Mucosa of descending colon (tissue), 3 donors: Measurements from ENCODE around the gene INTS14. TPM values are rescaled to one million over a fixed set of nuclear protein-coding genes. Genes with fewer than 3 reads are reported as not detected.

Experiments
- ATAC-seq: fragments of 200-7000 bp; cut with Tn5 transposase; one replicate; pipeline ENCODE4 v1.9.1; 2020; ENCODE audit warnings: mild to moderate bottlenecking, moderate library complexity
- DNase-seq, 3 donors: peaks; one replicate each; pipeline ENCODE4 v3.0.0-alpha.2; 2020
- H3K36me3 ChIP-seq: fragments of 200-600 bp; one replicate; pipeline ENCODE4 v1.8.0; 2021; ENCODE audit warnings: low read depth, mild to moderate bottlenecking
- H3K4me1 ChIP-seq: fragments of 200-600 bp; one replicate; pipeline ENCODE4 v1.8.0; 2021; ENCODE audit warnings: low read depth, mild to moderate bottlenecking
- H3K4me3 ChIP-seq: fragments of 200-600 bp; one replicate; pipeline ENCODE4 v1.8.0; 2021; ENCODE audit warnings: mild to moderate bottlenecking
- H3K9me3 ChIP-seq: fragments of 200-600 bp; one replicate; pipeline ENCODE4 v1.8.0; 2021; ENCODE audit warnings: mild to moderate bottlenecking
- intact Hi-C, 2 donors: fragments of 100-400 bp; cut with DNase I in 1 of 2; cut with micrococcal nuclease in 1 of 2; formaldehyde crosslinking; loops; one replicate each; pipeline versions ENCODE4 v1.11.0 to v1.11.1; 2022; cut with DNase I, micrococcal nuclease
- total RNA-seq, 3 donors: library from RNA; stranded (reverse); fragmentation: NEBNext Ultra II Directional in 2 of 3; extraction: Animal tissue kit (Norgen Biotek cat#: 25700) in 2 of 3; gene quantifications; one replicate each; pipeline versions ENCODE4 v1.2.1 to v1.2.4, GENCODE V29; 2021 to 2023
- TF ChIP-seq, protein P1 (sequence below): fragments of 200-600 bp; IDR thresholded peaks from one replicate; pipeline ENCODE4 v1.8.0; 2022; ENCODE audit warnings: antibody characterized with exemption, mild to moderate bottlenecking
- donor health status: DM: no; HTN: no; CAD: no; lungs with moderate emphysema.
- donor health status: DM: no; HTN: no; CAD: no.
- donor health status: DM: no; HTN: yes; CAD: no.

Gene INTS14
- total RNA-seq, 3 donors from 2014 or later: 30.1 to 37.5 (median 31.9) TPM

DNA sequence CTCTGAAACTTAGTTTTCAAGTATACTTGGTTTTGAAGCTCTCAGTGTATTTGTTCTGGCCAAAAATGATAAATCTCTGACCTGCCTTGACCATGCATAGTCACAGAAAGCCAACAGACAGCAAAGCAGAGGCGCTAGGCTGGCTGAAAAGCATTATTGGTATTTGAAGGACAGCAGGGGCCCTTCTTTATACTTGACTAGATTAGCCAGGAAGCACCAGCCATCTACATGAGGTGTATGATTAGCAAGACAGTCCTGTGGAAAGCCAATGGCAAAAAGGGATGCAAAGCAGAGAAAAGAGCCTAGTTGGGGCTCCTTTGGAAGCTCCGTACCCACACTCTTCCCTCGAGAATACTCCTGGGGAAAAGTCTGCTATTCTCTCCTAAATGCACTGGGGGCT is 18.6 kb upstream of the INTS14 start:
- Histone ChIP-seq H3K4me1 (peaks cover 11% of the 10 kb centered on the region), H3K36me3 (no peaks in the 10 kb centered on the region), H3K9me3 (no peaks in the 10 kb centered on the region), H3K4me3 (no peak overlapping the region)
- intact Hi-C loops: no loop called here
- DNase-seq: no peak
- no peak for ATAC-seq
- TF ChIP-seq, protein P1, sequence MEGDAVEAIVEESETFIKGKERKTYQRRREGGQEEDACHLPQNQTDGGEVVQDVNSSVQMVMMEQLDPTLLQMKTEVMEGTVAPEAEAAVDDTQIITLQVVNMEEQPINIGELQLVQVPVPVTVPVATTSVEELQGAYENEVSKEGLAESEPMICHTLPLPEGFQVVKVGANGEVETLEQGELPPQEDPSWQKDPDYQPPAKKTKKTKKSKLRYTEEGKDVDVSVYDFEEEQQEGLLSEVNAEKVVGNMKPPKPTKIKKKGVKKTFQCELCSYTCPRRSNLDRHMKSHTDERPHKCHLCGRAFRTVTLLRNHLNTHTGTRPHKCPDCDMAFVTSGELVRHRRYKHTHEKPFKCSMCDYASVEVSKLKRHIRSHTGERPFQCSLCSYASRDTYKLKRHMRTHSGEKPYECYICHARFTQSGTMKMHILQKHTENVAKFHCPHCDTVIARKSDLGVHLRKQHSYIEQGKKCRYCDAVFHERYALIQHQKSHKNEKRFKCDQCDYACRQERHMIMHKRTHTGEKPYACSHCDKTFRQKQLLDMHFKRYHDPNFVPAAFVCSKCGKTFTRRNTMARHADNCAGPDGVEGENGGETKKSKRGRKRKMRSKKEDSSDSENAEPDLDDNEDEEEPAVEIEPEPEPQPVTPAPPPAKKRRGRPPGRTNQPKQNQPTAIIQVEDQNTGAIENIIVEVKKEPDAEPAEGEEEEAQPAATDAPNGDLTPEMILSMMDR: no peak

DNA sequence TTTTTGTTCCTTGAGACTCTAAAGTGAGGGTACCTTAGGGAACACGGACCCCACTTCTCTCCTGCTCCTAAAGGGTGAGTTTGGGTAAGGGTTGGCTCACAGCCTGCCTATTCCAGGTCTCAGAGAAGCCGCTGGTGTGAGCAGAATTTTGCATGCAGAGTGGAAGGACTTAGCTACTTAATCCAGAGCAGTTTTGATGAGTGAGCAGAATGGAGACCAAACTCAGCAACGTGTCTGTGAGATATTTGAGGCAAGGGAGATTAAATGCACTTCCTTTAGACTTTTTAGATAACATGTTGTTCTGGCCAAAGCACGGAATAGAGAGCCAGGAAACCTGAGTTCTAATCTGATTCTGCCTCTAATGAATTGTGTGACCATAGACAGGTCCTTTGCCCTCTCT is 15.9 kb upstream of the INTS14 start:
- intact Hi-C loops: no loop called here
- DNase-seq: no peak
- TF ChIP-seq, protein P1: no peak
- no peak for ATAC-seq
- Histone ChIP-seq H3K4me3 (no peak overlapping the region), H3K4me1 (peaks cover 11% of the 10 kb centered on the region), H3K36me3 (no peaks in the 10 kb centered on the region), H3K9me3 (no peaks in the 10 kb centered on the region)

DNA sequence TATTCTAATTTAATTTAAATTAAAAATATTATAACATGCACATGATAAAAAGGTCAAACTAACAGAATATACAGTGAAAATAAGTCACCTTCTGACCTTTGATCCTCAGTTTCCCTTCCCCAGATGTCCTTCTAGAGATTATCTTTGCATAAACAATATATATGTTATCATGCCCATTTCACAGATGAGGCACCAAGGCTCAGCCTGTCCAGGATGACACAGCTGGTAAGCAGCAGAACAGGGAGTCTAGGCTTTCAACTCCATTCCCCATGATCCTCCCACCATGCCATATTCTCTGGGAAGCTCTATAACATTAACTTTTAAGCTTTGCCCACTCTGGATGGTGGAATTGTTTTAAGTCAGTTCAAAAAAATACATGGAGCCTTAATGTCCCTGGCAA is 12.2 kb upstream of the INTS14 start:
- intact Hi-C loops: no loop called here
- no peaks in the 10 kb centered on the region for H3K9me3 ChIP-seq
- H3K4me1 ChIP-seq: no peaks in the 10 kb centered on the region
- no peak for ATAC-seq
- no peak overlapping the region for H3K4me3 ChIP-seq
- DNase-seq: no peak
- TF ChIP-seq, protein P1: no peak
- no peaks in the 10 kb centered on the region for H3K36me3 ChIP-seq

DNA sequence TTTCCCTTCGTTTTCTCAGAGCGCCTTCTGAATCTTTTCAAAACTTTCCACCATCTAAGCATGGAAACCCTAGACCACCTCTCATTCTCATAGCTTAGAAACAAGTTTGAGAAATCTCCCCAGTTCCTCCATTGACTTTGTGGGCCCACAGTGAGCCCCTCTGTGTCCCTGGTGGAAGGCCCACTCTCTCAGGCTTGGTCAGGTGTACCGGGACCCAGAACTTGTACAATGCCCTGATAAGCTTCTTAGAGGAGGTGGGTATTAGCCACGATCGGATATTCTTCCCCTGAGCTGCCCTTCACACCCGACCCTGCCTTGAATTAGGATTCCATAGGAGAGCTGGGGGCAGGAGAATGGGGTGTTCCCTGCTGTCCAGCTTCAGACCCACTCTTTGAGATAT is 10.7 kb upstream of the INTS14 start, which contains the start of gene SLC24A1:
Gene SLC24A1 (plus strand): TSS at position 301 of the 400 bp plus-strand sequence. CDS start 2,143 bp downstream, outside the sequence.
- DNase-seq: no peak
- intact Hi-C loops: no loop called here
- TF ChIP-seq, protein P1: no peak
- ATAC-seq: no peak
- Histone ChIP-seq H3K36me3 (no peaks in the 10 kb centered on the region), H3K4me1 (no peaks in the 10 kb centered on the region), H3K9me3 (no peaks in the 10 kb centered on the region), H3K4me3 (no peak within 1 kb of the TSS)

DNA sequence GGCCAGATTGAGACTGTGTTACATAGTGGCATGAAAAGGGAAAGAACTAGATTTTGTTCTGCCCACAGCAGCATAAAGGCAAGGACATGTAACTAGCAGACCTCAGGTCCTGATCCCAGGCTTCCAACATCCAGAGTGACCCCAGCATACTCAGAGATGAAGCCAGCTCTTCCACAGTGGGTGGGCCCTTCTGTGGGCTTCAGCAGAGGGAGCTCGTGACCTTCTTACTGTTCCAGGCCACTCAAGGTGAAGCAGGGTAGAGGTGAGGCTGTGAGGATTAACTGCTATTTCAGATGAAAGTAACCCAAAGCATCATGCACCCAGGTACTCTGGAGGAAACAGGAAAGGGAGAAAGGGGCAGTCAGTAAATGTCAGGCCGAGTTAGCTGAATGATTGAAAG is 9.9 kb upstream of the INTS14 start:
- intact Hi-C loops: no loop called here
- TF ChIP-seq, protein P1: no peak
- DNase-seq (no peak), ATAC-seq (no peak)
- Histone ChIP-seq H3K4me1 (no peaks in the 10 kb centered on the region), H3K4me3 (no peak overlapping the region), H3K36me3 (no peaks in the 10 kb centered on the region), H3K9me3 (no peaks in the 10 kb centered on the region)

DNA sequence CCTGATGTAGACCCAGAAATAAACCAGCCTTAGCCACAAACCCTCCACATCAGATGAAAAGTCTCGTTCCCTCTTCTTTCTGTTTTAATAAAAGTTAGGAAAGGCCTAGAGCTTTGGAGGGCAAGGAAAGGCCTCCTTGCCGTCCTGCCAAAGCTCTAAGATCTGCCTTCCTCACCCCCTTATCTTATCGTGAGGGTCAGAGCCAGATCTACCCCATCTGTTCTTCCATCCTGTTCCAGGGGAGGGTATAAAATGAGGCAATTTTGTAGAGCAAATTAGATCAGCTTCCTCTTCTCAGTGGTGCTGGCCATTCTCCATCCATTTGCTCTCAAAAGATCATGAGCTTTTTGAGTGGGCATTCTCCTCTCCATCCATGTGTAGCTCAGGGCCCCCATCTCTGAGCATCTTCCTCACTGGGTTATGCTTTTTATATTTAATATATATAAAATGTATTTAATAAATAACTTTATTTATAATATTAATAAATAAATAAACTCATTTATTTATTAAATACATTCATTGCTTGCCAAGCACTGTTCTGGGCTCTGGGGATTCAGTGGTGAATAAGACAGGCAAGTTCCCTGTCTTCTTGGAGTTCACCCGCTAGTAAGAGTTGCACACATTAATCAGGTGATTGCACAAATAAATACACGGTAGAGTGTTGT is 8.8 kb upstream of the INTS14 start:
- Histone ChIP-seq H3K4me1 (no peaks in the 10 kb centered on the region), H3K4me3 (no peak overlapping the region), H3K36me3 (no peaks in the 10 kb centered on the region), H3K9me3 (no peaks in the 10 kb centered on the region)
- ATAC-seq (no peak), DNase-seq (no peak)
- TF ChIP-seq, protein P1: no peak
- intact Hi-C loops: no loop called here
